HepG2 (cell line): ENCODE measurements around the gene EEFSEC. TPM values are rescaled to one million over a fixed set of nuclear protein-coding genes. Genes with fewer than 3 reads are reported as not detected.

Experiments used
- ATAC-seq: fragments of 200-7000 bp; cut with Tn5 transposase; 3 replicates; pipeline ENCODE4 v1.9.1; 2020; ENCODE audit warnings: mild to moderate bottlenecking, moderate library complexity
- BruUV-seq: library from RNA; stranded (reverse); fragments of 400-500 nt; replicated peaks from 2 replicates; lab custom pipeline; 2021; lab: Mats Ljungman, UMichigan
- CTCF ChIA-PET: fragments of 300-600 bp; formaldehyde crosslinking; extraction: SDS; loops from one replicate; lab custom pipeline; 2021; ENCODE audit warnings: low total read pairs, inconsistent platforms, low intra/inter-chr PET ratio; lab: Yijun Ruan, JAX
- POLR2A ChIA-PET: fragments of 350-600 bp; sonication (Branson Sonifier 250); formaldehyde crosslinking; loops from one replicate; lab custom pipeline; 2020; ENCODE audit warnings: antibody characterized with exemption, inconsistent platforms; lab: Yijun Ruan, JAX
- DNase-seq: peaks from one replicate; pipeline ENCODE4 v3.0.0-alpha.2; 2015; ENCODE audit warnings: low spot score
- FAIRE-seq: peaks from 3 replicates; lab custom pipeline; 2011; peaks lifted over from hg19 to GRCh38; lab: Jason Lieb, UNC
- H2AFZ ChIP-seq: one replicate; pipeline ENCODE4 v1.6.1; 2011; ENCODE audit warnings: low read length, inconsistent platforms
- H3K27ac ChIP-seq: fragments of 300-600 bp; 3 replicates; pipeline ENCODE4 v1.8.0; 2011; ENCODE audit warnings: mixed run types, mild to moderate bottlenecking, mixed read lengths, low read length, inconsistent platforms; ENCODE audit not compliant: insufficient read depth; ENCODE audit errors: extremely low read length
- H3K27me3 ChIP-seq, 2 experiments: fragments of 200-600 bp in 1 of 2; 2 replicates in 1 of 2; 3 replicates in 1 of 2; pipeline versions ENCODE4 v1.6.0 to v1.8.0; 2011; ENCODE audit warnings: low read length in 2 of 2, mild to moderate bottlenecking in 2 of 2, moderate library complexity in 2 of 2, inconsistent platforms in 1 of 2; ENCODE audit not compliant: insufficient read depth in 2 of 2, control insufficient read depth in 1 of 2
- H3K36me3 ChIP-seq, 2 experiments: fragments of 200-600 bp in 1 of 2; replicated peaks in 1 of 2; 2 replicates in 1 of 2; 3 replicates in 1 of 2; pipeline versions ENCODE4 v1.5.1 to v1.8.0; 2011; ENCODE audit warnings: low read length in 2 of 2, inconsistent platforms in 1 of 2; ENCODE audit not compliant: insufficient read depth in 2 of 2, control insufficient read depth in 1 of 2
- H3K4me1 ChIP-seq: 2 replicates; pipeline ENCODE4 v1.5.1; 2012; ENCODE audit warnings: low read length, inconsistent platforms; ENCODE audit not compliant: insufficient read depth
- H3K4me2 ChIP-seq: 2 replicates; pipeline ENCODE4 v1.6.0; 2011; ENCODE audit warnings: low read depth, low read length, inconsistent platforms
- H3K4me3 ChIP-seq, 3 experiments: fragments of 200-600 bp in 1 of 3; sonication (generic), shearing (Covaris generic) in 1 of 3; replicated peaks in 1 of 3; 2 replicates each; pipeline ENCODE4 v1.5.1; 2011 to 2016; ENCODE audit warnings: low read length in 3 of 3, inconsistent platforms in 2 of 3, low read depth in 2 of 3, mild to moderate bottlenecking in 2 of 3, control low read depth in 1 of 3, mixed read lengths in 1 of 3; ENCODE audit not compliant: insufficient read depth in 1 of 3
- H3K79me2 ChIP-seq: one replicate; pipeline ENCODE4 v1.6.1; 2011; ENCODE audit warnings: low read length, inconsistent platforms; ENCODE audit not compliant: insufficient read depth
- H3K9ac ChIP-seq: 2 replicates; pipeline ENCODE4 v1.6.0; 2011; ENCODE audit warnings: mild to moderate bottlenecking, low read depth, low read length, inconsistent platforms; ENCODE audit not compliant: insufficient read depth
- H3K9me3 ChIP-seq: 2 replicates; pipeline ENCODE4 v1.5.1; 2012; ENCODE audit warnings: mild to moderate bottlenecking, low read length
- H4K20me1 ChIP-seq: 2 replicates; pipeline ENCODE4 v1.6.0; 2011; ENCODE audit warnings: inconsistent platforms, mild to moderate bottlenecking, low read length, moderate library complexity; ENCODE audit not compliant: insufficient read depth
- MBNL3 ChIP-seq: fragments of 250-450 bp; sonication (Bioruptor Pico); conservative IDR thresholded peaks from 2 replicates; pipeline ENCODE4 v1.8.0; 2022; ENCODE audit warnings: mild to moderate bottlenecking, inconsistent platforms
- TEAD2 ChIP-seq: sonication (generic); formaldehyde crosslinking; IDR thresholded peaks from 2 replicates; pipeline ENCODE4 v1.9.0; 2021; ENCODE audit warnings: missing genetic modification reagents
- ZMYM4 ChIP-seq: sonication (generic); formaldehyde crosslinking; IDR thresholded peaks from 2 replicates; pipeline ENCODE4 v1.8.1; 2023; ENCODE audit warnings: mild to moderate bottlenecking, missing genetic modification reagents
- ZNF484 ChIP-seq: sonication (generic); formaldehyde crosslinking; IDR thresholded peaks from 2 replicates; pipeline ENCODE4 v1.5.1; 2020; ENCODE audit warnings: mild to moderate bottlenecking, low read depth, missing genetic modification reagents, borderline replicate concordance
- ZNF7 ChIP-seq: IDR thresholded peaks from 2 replicates; pipeline ENCODE4 v1.6.1; 2016; ENCODE audit warnings: missing biosample characterization, missing genetic modification reagents
- WGBS: methylation state at CpG from one replicate; pipeline ENCODE4 v1.1.6; 2017; ENCODE audit warnings: low lambda C conversion rate; 5-methylcytosine and 5-hydroxymethylcytosine counted together
- in situ Hi-C: cut with HindIII; loops from 2 replicates; pipeline ENCODE4 v1.10.0; 2017; ENCODE audit warnings: low pct_unique_long_range_greater_than_20kb; ENCODE audit not compliant: extremely low pct_ligation_motif_present
- intact Hi-C: fragments of 100-400 bp; cut with micrococcal nuclease; formaldehyde crosslinking; loops from one replicate; pipeline ENCODE4 v1.10.0; 2022; ENCODE audit not compliant: unreplicated experiment
- polyA plus RNA-seq, 8 experiments: library from polyadenylated mRNA; depleted of rRNA in 3 of 8; stranded (reverse) in 7 of 8; unstranded in 1 of 8; fragments of >200 nt; fragmentation: Illumina TruSeq in 4 of 8; extraction: Trizol in 4 of 8; gene quantifications; 2 replicates each; pipeline versions ENCODE4 v1.2.1 to v1.2.3, GENCODE V29; 2011 to 2016; ENCODE audit warnings: low read depth in 4 of 8, missing spikeins in 1 of 8, mixed read lengths in 1 of 8; ENCODE audit not compliant: insufficient read depth in 1 of 8
- total RNA-seq, 5 experiments: library from RNA; depleted of rRNA; stranded (reverse); fragments of >200 nt; fragmentation: Illumina TruSeq; extraction: Trizol; gene quantifications; 2 replicates each; pipeline ENCODE4 v1.2.3, GENCODE V29; 2016; ENCODE audit warnings: low read depth in 1 of 5
- TF ChIP-seq, protein P1 (sequence below): sonication (generic); formaldehyde crosslinking; conservative IDR thresholded peaks from 2 replicates; pipeline ENCODE4 v1.8.1; 2023; ENCODE audit warnings: missing genetic modification reagents
- TF ChIP-seq, protein P2 (sequence below): sonication (generic); formaldehyde crosslinking; IDR thresholded peaks from 2 replicates; pipeline ENCODE4 v1.5.1; 2020; ENCODE audit warnings: mild to moderate bottlenecking, missing genetic modification reagents
- TF ChIP-seq, protein P3 (sequence below): sonication (generic); formaldehyde crosslinking; IDR thresholded peaks from 2 replicates; pipeline ENCODE4 v1.4.0; 2020; ENCODE audit warnings: missing genetic modification reagents
- TF ChIP-seq, protein P4 (sequence below): sonication (generic); formaldehyde crosslinking; IDR thresholded peaks from 2 replicates; pipeline ENCODE4; 2020; ENCODE audit warnings: missing genetic modification reagents, mild to moderate bottlenecking, borderline replicate concordance
- TF ChIP-seq, protein P5 (sequence below): sonication (generic); formaldehyde crosslinking; IDR thresholded peaks from 2 replicates; pipeline ENCODE4 v1.8.0; 2022; ENCODE audit warnings: mild to moderate bottlenecking, missing genetic modification reagents; ENCODE audit not compliant: insufficient replicate concordance
- TF ChIP-seq, protein P6 (sequence below): sonication (generic); formaldehyde crosslinking; IDR thresholded peaks from 2 replicates; pipeline ENCODE4 v1.8.0; 2022; ENCODE audit warnings: missing genetic modification reagents, low read depth, mild to moderate bottlenecking, borderline replicate concordance
- TF ChIP-seq, protein P7 (sequence below): sonication (generic); formaldehyde crosslinking; IDR thresholded peaks from 2 replicates; pipeline ENCODE4 v1.8.1; 2023; ENCODE audit warnings: missing genetic modification reagents, mild to moderate bottlenecking, borderline replicate concordance

The EEFSEC gene
- total and polyA plus RNA-seq, 2 of the 13 experiments (the other 11 are each of a cell fraction or from before 2014, with no cell fraction given) = 6.4 to 24.2 TPM

DNA sequence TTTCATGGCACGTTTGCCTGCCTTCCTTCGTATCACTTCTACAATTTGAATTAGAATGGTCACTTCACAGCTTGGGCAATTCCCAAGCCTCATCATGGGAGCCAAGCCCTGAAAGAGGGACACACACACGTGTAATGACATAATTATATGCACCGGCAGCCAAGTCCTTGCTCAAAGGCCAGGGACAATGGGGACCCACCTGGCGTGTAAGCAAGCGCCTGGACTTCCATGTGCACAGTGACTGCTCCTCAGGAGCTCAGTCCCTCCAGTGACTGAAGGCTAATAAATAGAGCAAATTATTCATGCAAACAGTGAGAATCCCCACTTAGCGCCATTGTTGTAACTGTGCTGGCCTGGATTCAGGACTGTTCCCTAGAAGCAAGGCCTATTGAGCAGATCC, 198.3 kb downstream of the EEFSEC start:
- no peak overlapping the region for H2AFZ ChIP-seq
- no peak for ATAC-seq
- H3K79me2 ChIP-seq = no peaks in the 10 kb centered on the region
- no peak for TF ChIP-seq TEAD2 (CRISPR knock-in tag)
- TF ChIP-seq, protein P1, sequence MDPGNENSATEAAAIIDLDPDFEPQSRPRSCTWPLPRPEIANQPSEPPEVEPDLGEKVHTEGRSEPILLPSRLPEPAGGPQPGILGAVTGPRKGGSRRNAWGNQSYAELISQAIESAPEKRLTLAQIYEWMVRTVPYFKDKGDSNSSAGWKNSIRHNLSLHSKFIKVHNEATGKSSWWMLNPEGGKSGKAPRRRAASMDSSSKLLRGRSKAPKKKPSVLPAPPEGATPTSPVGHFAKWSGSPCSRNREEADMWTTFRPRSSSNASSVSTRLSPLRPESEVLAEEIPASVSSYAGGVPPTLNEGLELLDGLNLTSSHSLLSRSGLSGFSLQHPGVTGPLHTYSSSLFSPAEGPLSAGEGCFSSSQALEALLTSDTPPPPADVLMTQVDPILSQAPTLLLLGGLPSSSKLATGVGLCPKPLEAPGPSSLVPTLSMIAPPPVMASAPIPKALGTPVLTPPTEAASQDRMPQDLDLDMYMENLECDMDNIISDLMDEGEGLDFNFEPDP (CRISPR knock-in tag) = no peak
- TF ChIP-seq, protein P2, sequence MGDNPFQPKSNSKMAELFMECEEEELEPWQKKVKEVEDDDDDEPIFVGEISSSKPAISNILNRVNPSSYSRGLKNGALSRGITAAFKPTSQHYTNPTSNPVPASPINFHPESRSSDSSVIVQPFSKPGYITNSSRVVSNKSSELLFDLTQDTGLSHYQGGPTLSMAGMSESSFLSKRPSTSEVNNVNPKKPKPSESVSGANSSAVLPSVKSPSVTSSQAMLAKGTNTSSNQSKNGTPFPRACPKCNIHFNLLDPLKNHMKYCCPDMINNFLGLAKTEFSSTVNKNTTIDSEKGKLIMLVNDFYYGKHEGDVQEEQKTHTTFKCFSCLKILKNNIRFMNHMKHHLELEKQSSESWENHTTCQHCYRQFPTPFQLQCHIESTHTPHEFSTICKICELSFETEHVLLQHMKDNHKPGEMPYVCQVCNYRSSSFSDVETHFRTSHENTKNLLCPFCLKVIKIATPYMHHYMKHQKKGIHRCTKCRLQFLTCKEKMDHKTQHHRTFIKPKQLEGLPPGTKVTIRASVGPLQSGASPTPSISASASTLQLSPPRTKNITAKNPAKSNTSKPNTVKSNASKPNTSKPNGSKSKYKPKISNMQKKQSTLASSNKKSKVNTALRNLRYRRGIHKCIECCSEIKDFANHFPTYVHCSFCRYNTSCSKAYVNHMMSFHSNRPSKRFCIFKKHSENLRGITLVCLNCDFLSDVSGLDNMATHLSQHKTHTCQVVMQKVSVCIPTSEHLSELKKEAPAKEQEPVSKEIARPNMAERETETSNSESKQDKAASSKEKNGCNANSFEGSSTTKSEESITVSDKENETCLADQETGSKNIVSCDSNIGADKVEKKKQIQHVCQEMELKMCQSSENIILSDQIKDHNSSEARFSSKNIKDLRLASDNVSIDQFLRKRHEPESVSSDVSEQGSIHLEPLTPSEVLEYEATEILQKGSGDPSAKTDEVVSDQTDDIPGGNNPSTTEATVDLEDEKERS = no peak
- no peak for TF ChIP-seq ZNF484 (CRISPR knock-in tag)
- TF ChIP-seq, protein P3, sequence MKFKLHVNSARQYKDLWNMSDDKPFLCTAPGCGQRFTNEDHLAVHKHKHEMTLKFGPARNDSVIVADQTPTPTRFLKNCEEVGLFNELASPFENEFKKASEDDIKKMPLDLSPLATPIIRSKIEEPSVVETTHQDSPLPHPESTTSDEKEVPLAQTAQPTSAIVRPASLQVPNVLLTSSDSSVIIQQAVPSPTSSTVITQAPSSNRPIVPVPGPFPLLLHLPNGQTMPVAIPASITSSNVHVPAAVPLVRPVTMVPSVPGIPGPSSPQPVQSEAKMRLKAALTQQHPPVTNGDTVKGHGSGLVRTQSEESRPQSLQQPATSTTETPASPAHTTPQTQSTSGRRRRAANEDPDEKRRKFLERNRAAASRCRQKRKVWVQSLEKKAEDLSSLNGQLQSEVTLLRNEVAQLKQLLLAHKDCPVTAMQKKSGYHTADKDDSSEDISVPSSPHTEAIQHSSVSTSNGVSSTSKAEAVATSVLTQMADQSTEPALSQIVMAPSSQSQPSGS (CRISPR knock-in tag) = no peak
- TF ChIP-seq, protein P4, sequence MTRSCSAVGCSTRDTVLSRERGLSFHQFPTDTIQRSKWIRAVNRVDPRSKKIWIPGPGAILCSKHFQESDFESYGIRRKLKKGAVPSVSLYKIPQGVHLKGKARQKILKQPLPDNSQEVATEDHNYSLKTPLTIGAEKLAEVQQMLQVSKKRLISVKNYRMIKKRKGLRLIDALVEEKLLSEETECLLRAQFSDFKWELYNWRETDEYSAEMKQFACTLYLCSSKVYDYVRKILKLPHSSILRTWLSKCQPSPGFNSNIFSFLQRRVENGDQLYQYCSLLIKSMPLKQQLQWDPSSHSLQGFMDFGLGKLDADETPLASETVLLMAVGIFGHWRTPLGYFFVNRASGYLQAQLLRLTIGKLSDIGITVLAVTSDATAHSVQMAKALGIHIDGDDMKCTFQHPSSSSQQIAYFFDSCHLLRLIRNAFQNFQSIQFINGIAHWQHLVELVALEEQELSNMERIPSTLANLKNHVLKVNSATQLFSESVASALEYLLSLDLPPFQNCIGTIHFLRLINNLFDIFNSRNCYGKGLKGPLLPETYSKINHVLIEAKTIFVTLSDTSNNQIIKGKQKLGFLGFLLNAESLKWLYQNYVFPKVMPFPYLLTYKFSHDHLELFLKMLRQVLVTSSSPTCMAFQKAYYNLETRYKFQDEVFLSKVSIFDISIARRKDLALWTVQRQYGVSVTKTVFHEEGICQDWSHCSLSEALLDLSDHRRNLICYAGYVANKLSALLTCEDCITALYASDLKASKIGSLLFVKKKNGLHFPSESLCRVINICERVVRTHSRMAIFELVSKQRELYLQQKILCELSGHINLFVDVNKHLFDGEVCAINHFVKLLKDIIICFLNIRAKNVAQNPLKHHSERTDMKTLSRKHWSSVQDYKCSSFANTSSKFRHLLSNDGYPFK (CRISPR knock-in tag) = no peak
- no peak for TF ChIP-seq ZNF7
- TF ChIP-seq ZMYM4 (CRISPR knock-in tag) = no peak
- TF ChIP-seq, protein P5, sequence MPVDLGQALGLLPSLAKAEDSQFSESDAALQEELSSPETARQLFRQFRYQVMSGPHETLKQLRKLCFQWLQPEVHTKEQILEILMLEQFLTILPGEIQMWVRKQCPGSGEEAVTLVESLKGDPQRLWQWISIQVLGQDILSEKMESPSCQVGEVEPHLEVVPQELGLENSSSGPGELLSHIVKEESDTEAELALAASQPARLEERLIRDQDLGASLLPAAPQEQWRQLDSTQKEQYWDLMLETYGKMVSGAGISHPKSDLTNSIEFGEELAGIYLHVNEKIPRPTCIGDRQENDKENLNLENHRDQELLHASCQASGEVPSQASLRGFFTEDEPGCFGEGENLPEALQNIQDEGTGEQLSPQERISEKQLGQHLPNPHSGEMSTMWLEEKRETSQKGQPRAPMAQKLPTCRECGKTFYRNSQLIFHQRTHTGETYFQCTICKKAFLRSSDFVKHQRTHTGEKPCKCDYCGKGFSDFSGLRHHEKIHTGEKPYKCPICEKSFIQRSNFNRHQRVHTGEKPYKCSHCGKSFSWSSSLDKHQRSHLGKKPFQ (CRISPR knock-in tag) = no peak
- TF ChIP-seq, protein P6, sequence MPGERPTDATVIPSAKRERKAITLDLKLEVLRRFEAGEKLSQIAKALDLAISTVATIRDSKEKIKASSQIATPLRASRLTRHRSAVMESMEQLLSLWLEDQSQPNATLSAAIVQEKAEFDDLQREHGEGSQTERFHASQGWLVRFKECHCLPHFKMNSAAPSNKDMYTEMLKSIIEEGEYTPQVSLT = no peak
- TF ChIP-seq, protein P7, sequence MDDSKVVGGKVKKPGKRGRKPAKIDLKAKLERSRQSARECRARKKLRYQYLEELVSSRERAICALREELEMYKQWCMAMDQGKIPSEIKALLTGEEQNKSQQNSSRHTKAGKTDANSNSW (CRISPR knock-in tag) = no peak
- TF ChIP-seq MBNL3 (CRISPR knock-in tag) = no peak
- TF ChIP-seq, all 625 proteins: peak for 0
- Histone ChIP-seq H3K36me3 (peaks cover 4 to 15% of the 10 kb centered on the region in 2 experiments; a peak in 3 of 5 replicates), H3K4me1 (peaks cover 61% of the 10 kb centered on the region), H3K9ac (no peak overlapping the region), H3K4me3 (no peak overlapping the region), H3K27ac (no peak overlapping the region), H3K4me2 (no peak overlapping the region), H3K27me3 (no peaks in the 10 kb centered on the region), H4K20me1 (no peaks in the 10 kb centered on the region), H3K9me3 (no peaks in the 10 kb centered on the region)
- ChIA-PET POLR2A (no interaction called here), CTCF (no interaction called here)
- BruUV-seq = no TSS peak
- WGBS = 97% methylated on average over 7 of the region's 7 CpGs
- intact Hi-C loops (no loop called here), in situ Hi-C loops (no loop called here)
- DNase-seq (no peak), FAIRE-seq (no peak)
